Measurements from ENCODE around the gene ZACN. TPM values are rescaled to one million over a fixed set of nuclear protein-coding genes. Genes with fewer than 3 reads are reported as not detected.
"Not testable (repeated sequence)": the region's sequence is repeated elsewhere in the genome, so short reads cannot be mapped to it uniquely, and the experiment has no call there.

ZACN gene
- total RNA-seq, 1 donor = not detected

DNA sequence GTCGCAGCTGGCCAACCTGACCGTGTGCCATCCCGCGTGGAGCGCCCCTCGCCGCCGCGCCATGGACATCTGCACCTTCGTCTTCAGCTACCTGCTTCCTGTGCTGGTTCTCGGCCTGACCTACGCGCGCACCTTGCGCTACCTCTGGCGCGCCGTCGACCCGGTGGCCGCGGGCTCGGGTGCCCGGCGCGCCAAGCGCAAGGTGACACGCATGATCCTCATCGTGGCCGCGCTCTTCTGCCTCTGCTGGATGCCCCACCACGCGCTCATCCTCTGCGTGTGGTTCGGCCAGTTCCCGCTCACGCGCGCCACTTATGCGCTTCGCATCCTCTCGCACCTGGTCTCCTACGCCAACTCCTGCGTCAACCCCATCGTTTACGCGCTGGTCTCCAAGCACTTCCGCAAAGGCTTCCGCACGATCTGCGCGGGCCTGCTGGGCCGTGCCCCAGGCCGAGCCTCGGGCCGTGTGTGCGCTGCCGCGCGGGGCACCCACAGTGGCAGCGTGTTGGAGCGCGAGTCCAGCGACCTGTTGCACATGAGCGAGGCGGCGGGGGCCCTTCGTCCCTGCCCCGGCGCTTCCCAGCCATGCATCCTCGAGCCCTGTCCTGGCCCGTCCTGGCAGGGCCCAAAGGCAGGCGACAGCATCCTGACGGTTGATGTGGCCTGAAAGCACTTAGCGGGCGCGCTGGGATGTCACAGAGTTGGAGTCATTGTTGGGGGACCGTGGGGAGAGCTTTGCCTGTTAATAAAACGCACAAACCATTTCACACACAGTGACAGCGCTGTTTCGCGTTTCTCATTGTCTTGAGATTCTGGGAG is 2.0 kb upstream of the ZACN start:
- no peaks in the 10 kb centered on the region for H3K4me1 ChIP-seq (ENCODE audit: insufficient read depth, low read length)
- peaks cover 2% of the 10 kb centered on the region for H4K20me1 ChIP-seq (ENCODE audit: insufficient read depth, low read length)
- H3K4me2 ChIP-seq (ENCODE audit: insufficient read depth, low read length) = no peak overlapping the region
- DNase-seq (ENCODE audit: insufficient read length, low spot score, missing footprints) = peak; percentile 76
- no peak overlapping the region for H3K27ac ChIP-seq (ENCODE audit: low read depth, low read length)
- no peak overlapping the region for H3K4me3 ChIP-seq (ENCODE audit: insufficient read depth, low read length)
- H3K36me3 ChIP-seq (ENCODE audit: insufficient read depth, low read length) = no peaks in the 10 kb centered on the region
- H3K27me3 ChIP-seq (ENCODE audit: insufficient read depth, low read length) = peaks cover 66% of the 10 kb centered on the region
- TF ChIP-seq, protein P1, sequence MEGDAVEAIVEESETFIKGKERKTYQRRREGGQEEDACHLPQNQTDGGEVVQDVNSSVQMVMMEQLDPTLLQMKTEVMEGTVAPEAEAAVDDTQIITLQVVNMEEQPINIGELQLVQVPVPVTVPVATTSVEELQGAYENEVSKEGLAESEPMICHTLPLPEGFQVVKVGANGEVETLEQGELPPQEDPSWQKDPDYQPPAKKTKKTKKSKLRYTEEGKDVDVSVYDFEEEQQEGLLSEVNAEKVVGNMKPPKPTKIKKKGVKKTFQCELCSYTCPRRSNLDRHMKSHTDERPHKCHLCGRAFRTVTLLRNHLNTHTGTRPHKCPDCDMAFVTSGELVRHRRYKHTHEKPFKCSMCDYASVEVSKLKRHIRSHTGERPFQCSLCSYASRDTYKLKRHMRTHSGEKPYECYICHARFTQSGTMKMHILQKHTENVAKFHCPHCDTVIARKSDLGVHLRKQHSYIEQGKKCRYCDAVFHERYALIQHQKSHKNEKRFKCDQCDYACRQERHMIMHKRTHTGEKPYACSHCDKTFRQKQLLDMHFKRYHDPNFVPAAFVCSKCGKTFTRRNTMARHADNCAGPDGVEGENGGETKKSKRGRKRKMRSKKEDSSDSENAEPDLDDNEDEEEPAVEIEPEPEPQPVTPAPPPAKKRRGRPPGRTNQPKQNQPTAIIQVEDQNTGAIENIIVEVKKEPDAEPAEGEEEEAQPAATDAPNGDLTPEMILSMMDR (IDR thresholded peaks at IDR 0.05; ENCODE audit: extremely low read depth, low read depth, low read length) = no peak
- no peaks in the 10 kb centered on the region for H3K9me3 ChIP-seq (ENCODE audit: low read depth, low read length)
- peaks cover 10% of the 10 kb centered on the region for H3K79me2 ChIP-seq (ENCODE audit: insufficient read depth, low read length)
- no peak overlapping the region for H2AFZ ChIP-seq (ENCODE audit: low read length)

DNA sequence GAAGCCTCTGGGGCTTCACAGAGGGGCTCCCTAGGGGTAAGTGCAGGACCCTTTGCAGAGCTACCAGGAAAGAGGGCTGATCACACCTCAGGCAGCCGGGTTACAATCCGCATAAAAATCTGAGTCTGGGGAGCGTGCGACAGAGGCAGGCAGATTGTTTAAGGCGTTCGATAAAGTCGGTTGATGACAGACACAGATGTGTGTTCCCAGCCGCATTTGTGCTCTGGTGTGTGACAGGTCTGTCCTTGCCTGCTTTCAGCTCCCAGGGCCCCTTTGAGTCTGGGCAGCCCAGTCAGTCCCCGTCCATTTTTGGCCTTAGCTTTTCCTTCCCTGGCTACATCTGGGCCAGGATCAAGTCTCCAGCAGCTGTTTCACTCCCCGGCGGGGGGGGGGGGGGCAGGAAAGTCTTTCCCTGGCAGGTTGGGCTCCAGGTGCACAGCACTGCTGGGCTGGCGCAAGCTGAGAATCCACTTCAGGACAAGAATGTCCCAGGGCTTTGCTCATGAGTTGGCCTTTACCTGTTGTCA is 1.3 kb upstream of the ZACN start:
- DNase-seq (ENCODE audit: insufficient read length, low spot score, missing footprints) = peak; percentile 88
- Histone ChIP-seq H3K79me2 (ENCODE audit: insufficient read depth, low read length) (peaks cover 3% of the 10 kb centered on the region), H3K27ac (ENCODE audit: low read depth, low read length) (no peak overlapping the region), H3K27me3 (ENCODE audit: insufficient read depth, low read length) (peaks cover 66% of the 10 kb centered on the region), H3K9me3 (ENCODE audit: low read depth, low read length) (no peaks in the 10 kb centered on the region), H3K4me3 (ENCODE audit: insufficient read depth, low read length) (no peak overlapping the region), H4K20me1 (ENCODE audit: insufficient read depth, low read length) (peaks cover 7% of the 10 kb centered on the region), H2AFZ (ENCODE audit: low read length) (no peak overlapping the region), H3K36me3 (ENCODE audit: insufficient read depth, low read length) (no peaks in the 10 kb centered on the region), H3K4me1 (ENCODE audit: insufficient read depth, low read length) (no peaks in the 10 kb centered on the region), H3K4me2 (ENCODE audit: insufficient read depth, low read length) (no peak overlapping the region)
- TF ChIP-seq, protein P1 (IDR thresholded peaks at IDR 0.05; ENCODE audit: extremely low read depth, low read depth, low read length) = no peak

DNA sequence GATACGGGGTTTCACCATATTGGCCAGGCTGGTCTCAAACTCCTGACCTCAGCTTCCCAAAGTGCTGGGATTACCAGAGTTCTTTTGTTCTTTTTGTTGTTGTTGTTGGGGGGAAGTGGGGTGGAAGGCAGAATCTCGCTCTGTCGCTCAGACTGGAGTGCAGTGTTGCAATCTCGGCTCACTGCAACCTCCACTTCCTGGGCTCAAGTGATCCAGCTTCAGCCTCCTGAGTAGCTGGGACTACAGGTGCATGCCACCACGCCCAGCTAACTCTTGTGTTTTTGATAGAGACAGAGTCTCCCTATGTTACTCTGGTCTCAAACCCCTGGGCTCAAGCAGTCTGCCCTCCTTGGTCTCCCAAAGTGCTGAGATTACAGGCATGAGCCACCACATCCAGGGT is 612 bp upstream of the ZACN start:
- H3K4me1 ChIP-seq (ENCODE audit: insufficient read depth, low read length); H3K79me2 ChIP-seq (ENCODE audit: insufficient read depth, low read length); H3K27ac ChIP-seq (ENCODE audit: low read depth, low read length); H3K4me3 ChIP-seq (ENCODE audit: insufficient read depth, low read length); DNase-seq (ENCODE audit: insufficient read length, low spot score, missing footprints); H3K9me3 ChIP-seq (ENCODE audit: low read depth, low read length); H3K4me2 ChIP-seq (ENCODE audit: insufficient read depth, low read length); H4K20me1 ChIP-seq (ENCODE audit: insufficient read depth, low read length); H3K36me3 ChIP-seq (ENCODE audit: insufficient read depth, low read length); H2AFZ ChIP-seq (ENCODE audit: low read length): not testable (repeated sequence)
- H3K27me3 ChIP-seq (ENCODE audit: insufficient read depth, low read length) = peaks cover 66% of the 10 kb centered on the region

DNA sequence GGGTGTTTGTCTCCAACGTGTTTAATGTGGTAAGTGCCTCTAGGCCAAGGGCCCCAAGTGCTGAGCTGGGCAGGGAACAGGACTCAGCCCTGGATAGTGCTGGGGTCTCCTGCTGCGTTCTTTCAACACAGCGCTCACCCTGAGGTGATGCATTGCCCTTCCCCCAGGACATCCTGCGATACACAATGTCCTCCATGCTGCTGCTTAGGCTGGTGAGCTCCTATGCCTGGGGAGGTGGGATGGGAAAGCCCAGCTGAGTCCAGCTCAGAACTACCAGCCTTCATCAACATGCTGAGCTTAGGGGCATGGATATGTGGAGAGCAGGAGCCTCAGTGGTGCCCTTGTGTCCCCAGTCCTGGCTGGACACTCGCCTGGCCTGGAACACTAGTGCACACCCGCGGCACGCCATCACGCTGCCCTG is 563 bp downstream of the ZACN start:
- peaks cover 54% of the 10 kb centered on the region for H3K27me3 ChIP-seq (ENCODE audit: insufficient read depth, low read length)
- peak; percentile 88 for DNase-seq (ENCODE audit: insufficient read length, low spot score, missing footprints)

More for the DNA sequence above, 563 bp downstream of the ZACN start:
- TF ChIP-seq, protein P1 (IDR thresholded peaks at IDR 0.05; ENCODE audit: extremely low read depth, low read depth, low read length) = no peak
- Histone ChIP-seq H3K27ac (ENCODE audit: low read depth, low read length) (no peak overlapping the region), H3K36me3 (ENCODE audit: insufficient read depth, low read length) (peaks cover 8% of the 10 kb centered on the region), H3K9me3 (ENCODE audit: low read depth, low read length) (no peaks in the 10 kb centered on the region), H3K4me3 (ENCODE audit: insufficient read depth, low read length) (no peak overlapping the region), H3K4me2 (ENCODE audit: insufficient read depth, low read length) (no peak overlapping the region), H3K4me1 (ENCODE audit: insufficient read depth, low read length) (no peaks in the 10 kb centered on the region), H2AFZ (ENCODE audit: low read length) (no peak overlapping the region), H4K20me1 (ENCODE audit: insufficient read depth, low read length) (peaks cover 7% of the 10 kb centered on the region), H3K79me2 (ENCODE audit: insufficient read depth, low read length) (no peaks in the 10 kb centered on the region)

Data from osteoblast (primary cell).